Muscle layer of colon (tissue), 2 donors: ENCODE measurements around the gene CCN6.

Source experiments
- H3K27ac ChIP-seq: one replicate; pipeline ENCODE4 v1.7.0; 2013; ENCODE audit warnings: low read depth, mild to moderate bottlenecking, low read length, moderate library complexity
- H3K27me3 ChIP-seq, 2 donors: one replicate each; pipeline ENCODE4 v1.7.0; 2013; ENCODE audit warnings: low read length in 2 of 2, mild to moderate bottlenecking in 2 of 2; ENCODE audit not compliant: insufficient read depth in 2 of 2, control insufficient read depth in 1 of 2
- H3K36me3 ChIP-seq: one replicate; pipeline ENCODE4 v1.7.0; 2013; ENCODE audit warnings: mild to moderate bottlenecking, low read length; ENCODE audit not compliant: insufficient read depth
- H3K4me1 ChIP-seq: one replicate; pipeline ENCODE4 v1.7.0; 2013; ENCODE audit warnings: mild to moderate bottlenecking, low read length; ENCODE audit not compliant: insufficient read depth
- H3K4me3 ChIP-seq, 2 donors: one replicate each; pipeline ENCODE4 v1.7.0; 2013; ENCODE audit warnings: low read length in 2 of 2, low read depth in 1 of 2, mild to moderate bottlenecking in 1 of 2, moderate library complexity in 1 of 2
- H3K9ac ChIP-seq: one replicate; pipeline ENCODE4 v1.7.0; 2013; ENCODE audit warnings: low read length
- H3K9me3 ChIP-seq: one replicate; pipeline ENCODE4 v1.7.0; 2013; ENCODE audit warnings: mild to moderate bottlenecking, low read length
- donor health status: abdominal sarcoma.
- donor health status: Adenocarcinoma of cecum.

CCN6 gene

DNA sequence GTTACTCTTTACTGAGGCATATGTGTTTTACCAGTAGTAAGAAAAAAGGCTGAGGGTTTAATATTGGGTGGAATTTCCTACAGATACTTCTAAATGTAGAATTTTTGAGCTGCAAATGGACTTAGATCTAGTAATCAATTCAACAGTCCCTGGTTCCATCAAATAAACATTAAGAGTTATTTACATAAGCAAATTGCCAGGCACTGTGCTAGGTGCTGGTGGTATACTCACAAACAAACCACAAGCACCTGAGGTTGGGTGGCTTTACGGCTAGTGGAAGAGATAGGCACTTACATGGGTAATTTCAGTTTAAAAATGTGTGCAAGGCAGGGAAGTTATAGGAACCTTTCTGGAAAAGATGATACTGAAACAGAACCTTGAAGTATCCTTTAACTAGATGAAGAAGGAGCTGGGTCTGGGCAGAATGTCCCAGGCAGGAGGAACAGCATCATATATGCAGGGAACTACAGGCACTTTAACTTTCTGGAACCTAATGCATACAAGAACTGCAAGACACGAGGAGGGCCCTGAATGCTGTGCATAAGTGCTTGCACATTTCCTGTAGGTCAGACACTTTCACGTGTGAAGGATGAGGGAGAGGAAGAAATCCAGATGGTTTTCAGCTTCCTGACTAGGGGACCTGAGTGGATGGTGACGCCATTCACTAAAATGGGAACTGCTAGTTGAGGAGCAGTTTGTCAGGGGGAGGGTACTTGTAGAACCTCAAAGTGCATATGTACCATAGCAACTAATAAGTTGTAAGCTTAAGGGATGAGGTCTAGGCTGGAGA, 4.5 kb downstream of the CCN6 start:
- Histone ChIP-seq H3K9me3 (no peaks in the 10 kb centered on the region), H3K4me1 (peaks cover 8% of the 10 kb centered on the region), H3K4me3 (no peak overlapping the region), H3K27ac (no peak overlapping the region), H3K27me3 (no peaks in the 10 kb centered on the region), H3K36me3 (no peaks in the 10 kb centered on the region), H3K9ac (no peak overlapping the region)

GRCh38 chr6:112061605-112062004, 7.7 kb downstream of the CCN6 start:
- no peaks in the 10 kb centered on the region for H3K27me3 ChIP-seq
- H3K36me3 ChIP-seq, result no peaks in the 10 kb centered on the region
- H3K9ac ChIP-seq, result no peak overlapping the region
- H3K4me1 ChIP-seq, result no peaks in the 10 kb centered on the region
- H3K9me3 ChIP-seq, result no peaks in the 10 kb centered on the region
- H3K4me3 ChIP-seq, result no peak overlapping the region
- H3K27ac ChIP-seq, result no peak overlapping the region

DNA sequence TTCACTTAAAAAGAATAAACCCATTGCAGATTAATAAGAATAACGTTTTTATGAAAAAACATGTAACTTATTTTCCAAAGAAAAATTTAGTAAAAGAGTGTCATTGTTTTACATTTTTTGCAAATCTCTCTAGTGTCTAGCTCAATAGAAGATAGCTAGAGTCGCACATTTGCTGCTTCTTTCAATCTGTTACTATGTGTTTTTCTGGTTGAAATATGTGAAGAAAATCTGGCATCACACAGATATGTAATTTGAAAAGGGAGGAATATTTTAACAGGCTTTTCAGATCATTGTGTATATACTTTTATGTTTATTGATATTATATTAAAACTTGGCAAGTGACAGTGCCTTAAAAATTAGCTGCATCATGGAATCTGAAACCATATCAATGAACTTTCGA, 9.1 kb downstream of the CCN6 start:
- H3K27me3 ChIP-seq, result no peaks in the 10 kb centered on the region
- no peak overlapping the region for H3K4me3 ChIP-seq
- no peaks in the 10 kb centered on the region for H3K4me1 ChIP-seq
- H3K36me3 ChIP-seq, result no peaks in the 10 kb centered on the region
- H3K27ac ChIP-seq, result no peak overlapping the region
- H3K9me3 ChIP-seq, result no peaks in the 10 kb centered on the region
- no peak overlapping the region for H3K9ac ChIP-seq

DNA sequence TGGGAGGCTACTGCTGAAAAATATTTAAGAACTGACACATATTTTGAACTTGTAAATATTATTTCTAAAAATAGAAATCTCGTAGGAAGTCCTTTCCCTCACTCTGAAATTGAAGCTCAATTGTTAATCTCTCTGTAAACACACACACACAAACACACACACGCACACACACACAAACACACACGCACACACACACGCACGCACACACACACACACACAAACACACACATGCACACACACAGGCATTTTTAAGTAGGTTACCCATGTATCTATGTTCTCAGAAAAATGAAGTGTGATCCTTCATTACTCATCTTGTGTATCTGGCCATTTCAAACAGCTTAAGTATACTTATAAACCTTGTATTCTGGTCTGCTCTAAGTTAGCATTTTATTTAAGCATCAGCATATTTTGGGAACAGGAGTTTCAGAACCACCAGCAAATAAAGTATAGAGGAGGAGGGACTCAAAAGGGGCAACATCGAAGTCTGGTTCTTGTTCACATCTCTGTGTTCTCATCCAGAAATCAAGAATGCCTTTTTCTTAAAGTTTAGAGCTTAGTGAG, 11.6 kb downstream of the CCN6 start:
- no peaks in the 10 kb centered on the region for H3K36me3 ChIP-seq
- H3K27ac ChIP-seq, result no peak overlapping the region
- H3K27me3 ChIP-seq, result no peaks in the 10 kb centered on the region
- H3K4me3 ChIP-seq, result no peak overlapping the region
- H3K4me1 ChIP-seq, result peaks cover 6% of the 10 kb centered on the region
- H3K9ac ChIP-seq, result no peak overlapping the region
- no peaks in the 10 kb centered on the region for H3K9me3 ChIP-seq

DNA sequence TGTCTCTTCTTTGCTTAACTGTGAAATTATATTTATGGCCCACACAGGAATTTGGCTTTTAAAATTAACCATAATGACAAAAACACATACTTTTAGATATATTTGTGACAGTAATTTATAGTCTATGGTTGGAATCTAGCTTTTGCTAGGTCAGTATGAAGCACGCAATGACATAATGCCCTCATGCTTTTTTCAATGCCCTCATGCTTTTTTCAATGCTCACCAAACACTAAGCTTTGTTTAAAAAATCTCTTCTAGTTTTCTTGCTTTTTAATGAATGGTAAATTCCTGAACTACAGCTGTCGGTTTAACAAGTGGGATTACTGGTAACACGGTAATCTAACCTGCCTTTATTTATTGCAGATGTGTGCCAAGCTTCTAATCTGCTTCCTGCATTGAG, 12.7 kb downstream of the CCN6 start:
- Histone ChIP-seq H3K27ac (no peak overlapping the region), H3K4me1 (peaks cover 6% of the 10 kb centered on the region), H3K9ac (no peak overlapping the region), H3K27me3 (no peaks in the 10 kb centered on the region), H3K9me3 (no peaks in the 10 kb centered on the region), H3K4me3 (no peak overlapping the region), H3K36me3 (peaks cover 5% of the 10 kb centered on the region)

- no peak overlapping the region for H3K9ac ChIP-seq
- H3K36me3 ChIP-seq, result peaks cover 39% of the 10 kb centered on the region
- peaks cover 4% of the 10 kb centered on the region for H3K4me1 ChIP-seq
- H3K9me3 ChIP-seq, result no peaks in the 10 kb centered on the region
- H3K27me3 ChIP-seq, result no peaks in the 10 kb centered on the region
- H3K4me3 ChIP-seq, result no peak overlapping the region
- no peak overlapping the region for H3K27ac ChIP-seq
Observed at GRCh38 chr6:112081569-112081968, 27.7 kb downstream of the CCN6 start.

GRCh38 chr6:112085286-112086065, 31.6 kb downstream of the CCN6 start:
- no peaks in the 10 kb centered on the region for H3K27me3 ChIP-seq
- H3K36me3 ChIP-seq, result peaks cover 16% of the 10 kb centered on the region
- H3K27ac ChIP-seq, result no peak overlapping the region
- H3K9me3 ChIP-seq, result no peaks in the 10 kb centered on the region
- H3K4me1 ChIP-seq, result peaks cover 10% of the 10 kb centered on the region
- H3K4me3 ChIP-seq, result no peak overlapping the region
- H3K9ac ChIP-seq, result no peak overlapping the region

DNA sequence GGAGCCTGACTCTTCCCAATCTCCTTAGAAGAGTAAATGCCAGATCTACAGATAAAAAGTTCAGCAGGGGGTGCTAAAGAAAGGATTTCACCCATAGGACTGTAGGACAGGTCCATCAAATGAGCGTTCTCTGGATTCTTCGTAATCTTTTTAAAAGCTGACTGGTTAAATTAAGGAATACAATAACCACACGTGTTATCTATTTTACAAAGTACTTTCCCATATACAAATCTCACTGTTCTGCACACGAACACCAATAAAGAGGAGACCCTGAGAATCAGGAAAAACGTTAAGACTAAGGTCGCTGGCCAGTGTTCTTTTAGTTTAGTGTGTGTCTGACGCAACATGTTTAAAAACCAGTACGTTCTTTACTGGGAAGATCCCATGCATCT, 32.8 kb downstream of the CCN6 start:
- Histone ChIP-seq H3K27me3 (no peaks in the 10 kb centered on the region), H3K4me1 (peaks cover 10% of the 10 kb centered on the region), H3K27ac (peak overlapping the region; percentile 64), H3K9me3 (no peaks in the 10 kb centered on the region), H3K4me3 (peak overlapping the region; percentile 38 to 93), H3K9ac (peak overlapping the region; percentile 69), H3K36me3 (peaks cover 14% of the 10 kb centered on the region)

GRCh38 chr6:112087136-112087911, 33.4 kb downstream of the CCN6 start, which contains the start of the genes FAM229B and TUBE1:
FAM229B (plus strand) TSS chr6:112087591; CDS start chr6:112099284, 11,693 bp downstream.
TUBE1 (minus strand) TSS chr6:112087482; CDS start chr6:112087434, 48 bp downstream.
- Histone ChIP-seq H3K4me3 (peak within 1 kb of the TSS; percentile 38 to 93), H3K27ac (peak within 1 kb of the TSS; percentile 64), H3K9ac (peak within 1 kb of the TSS; percentile 71), H3K27me3 (no peaks in the 10 kb centered on the region), H3K4me1 (peaks cover 10% of the 10 kb centered on the region), H3K9me3 (no peaks in the 10 kb centered on the region), H3K36me3 (peaks cover 14% of the 10 kb centered on the region)

- H3K4me1 ChIP-seq, result peaks cover 10% of the 10 kb centered on the region
- H3K9ac ChIP-seq, result peak overlapping the region; percentile 71
- no peaks in the 10 kb centered on the region for H3K27me3 ChIP-seq
- H3K4me3 ChIP-seq, result peak overlapping the region; percentile 38 to 93
- peaks cover 10% of the 10 kb centered on the region for H3K36me3 ChIP-seq
- no peaks in the 10 kb centered on the region for H3K9me3 ChIP-seq
- peak overlapping the region; percentile 64 for H3K27ac ChIP-seq
Observed at GRCh38 chr6:112087916-112088315, 34.0 kb downstream of the CCN6 start.

- H3K9ac ChIP-seq, result no peak overlapping the region
- no peaks in the 10 kb centered on the region for H3K4me1 ChIP-seq
- H3K27ac ChIP-seq, result no peak overlapping the region
- H3K27me3 ChIP-seq, result no peaks in the 10 kb centered on the region
- no peaks in the 10 kb centered on the region for H3K9me3 ChIP-seq
- H3K36me3 ChIP-seq, result peaks cover 14% of the 10 kb centered on the region
- no peak overlapping the region for H3K4me3 ChIP-seq
Observed at GRCh38 chr6:112096901-112097300, 43.0 kb downstream of the CCN6 start.
